Progenitor cell of endocrine pancreas (in vitro differentiated cells): Measurements from ENCODE around the gene NOC2L. TPM values are rescaled to one million over a fixed set of nuclear protein-coding genes. Genes with fewer than 3 reads are reported as not detected.
A peak's percentile ranks its signal among the peaks of the same experiment; 100 is the strongest.

ENCODE experiments used
- DNase-seq: peaks from one replicate; pipeline ENCODE4 v3.0.0; 2021; ENCODE audit warnings: low spot score; ENCODE audit not compliant: unreplicated experiment
- H3K27ac Mint-ChIP-seq: 2 replicates; pipeline ENCODE4 v1.8.0; 2021; ENCODE audit warnings: mild to moderate bottlenecking, moderate library complexity, mixed read lengths
- H3K27me3 Mint-ChIP-seq: 2 replicates; pipeline ENCODE4 v1.8.0; 2021; ENCODE audit warnings: mixed read lengths
- H3K36me3 Mint-ChIP-seq: 2 replicates; pipeline ENCODE4 v1.8.0; 2022; ENCODE audit warnings: mixed read lengths; ENCODE audit not compliant: insufficient read depth
- H3K4me1 Mint-ChIP-seq: 2 replicates; pipeline ENCODE4 v1.8.0; 2021; ENCODE audit warnings: low read depth, mixed read lengths
- H3K4me3 Mint-ChIP-seq: 2 replicates; pipeline ENCODE4 v1.8.0; 2021; ENCODE audit warnings: low read depth, mild to moderate bottlenecking, moderate library complexity, mixed read lengths
- H3K9me3 Mint-ChIP-seq: 2 replicates; pipeline ENCODE4 v1.8.0; 2021; ENCODE audit warnings: low read depth, mixed read lengths
- total RNA-seq: library from RNA; stranded (reverse); gene quantifications from 2 replicates; pipeline ENCODE4 v1.2.1, GENCODE V29; 2021
- TF ChIP-seq, protein P1 (sequence below): fragments of 200-600 bp; sonication (generic); IDR thresholded peaks from one replicate; pipeline ENCODE4 v1.5.0; 2021; ENCODE audit warnings: antibody characterized with exemption, mild to moderate bottlenecking; ENCODE audit not compliant: unreplicated experiment

The NOC2L gene
- total RNA-seq, 1 donor from 2014 or later = 78.2 TPM

DNA sequence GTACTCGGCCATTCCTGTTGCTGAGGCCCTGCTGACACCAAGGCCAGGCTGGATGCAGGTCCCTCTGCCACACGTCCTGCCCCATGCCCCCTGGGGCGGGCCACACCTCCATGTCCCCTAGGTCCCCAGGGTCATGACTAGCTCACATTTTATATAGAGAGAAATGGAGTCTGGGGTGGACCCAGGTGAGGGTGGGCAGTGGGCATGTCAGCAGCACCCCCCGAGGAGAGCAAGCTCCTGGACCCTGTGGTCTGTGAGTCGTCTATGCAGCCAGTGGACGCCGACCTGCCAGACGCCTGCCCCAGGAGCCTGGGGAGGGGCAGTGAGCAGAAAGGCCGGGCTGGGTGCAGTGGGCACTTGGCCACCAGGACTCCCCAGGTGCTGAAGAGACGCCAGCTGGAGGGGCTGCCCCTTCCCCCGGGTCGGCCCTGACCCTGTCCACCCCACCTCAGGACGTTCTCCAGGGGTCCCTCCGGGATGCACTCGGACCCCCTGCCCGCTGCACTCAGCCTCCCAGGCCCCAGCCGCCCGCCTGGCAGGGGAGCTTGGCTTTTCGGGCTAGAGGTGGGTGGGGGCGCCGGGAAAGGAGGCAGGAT is 19.4 kb downstream of the NOC2L start:
- Mint-ChIP-seq H3K36me3 (no peaks in the 10 kb centered on the region), H3K4me3 (peak overlapping the region; percentile 29), H3K27ac (no peak overlapping the region), H3K27me3 (peaks cover 17% of the 10 kb centered on the region), H3K4me1 (peaks cover 22% of the 10 kb centered on the region), H3K9me3 (no peaks in the 10 kb centered on the region)
- TF ChIP-seq, protein P1, sequence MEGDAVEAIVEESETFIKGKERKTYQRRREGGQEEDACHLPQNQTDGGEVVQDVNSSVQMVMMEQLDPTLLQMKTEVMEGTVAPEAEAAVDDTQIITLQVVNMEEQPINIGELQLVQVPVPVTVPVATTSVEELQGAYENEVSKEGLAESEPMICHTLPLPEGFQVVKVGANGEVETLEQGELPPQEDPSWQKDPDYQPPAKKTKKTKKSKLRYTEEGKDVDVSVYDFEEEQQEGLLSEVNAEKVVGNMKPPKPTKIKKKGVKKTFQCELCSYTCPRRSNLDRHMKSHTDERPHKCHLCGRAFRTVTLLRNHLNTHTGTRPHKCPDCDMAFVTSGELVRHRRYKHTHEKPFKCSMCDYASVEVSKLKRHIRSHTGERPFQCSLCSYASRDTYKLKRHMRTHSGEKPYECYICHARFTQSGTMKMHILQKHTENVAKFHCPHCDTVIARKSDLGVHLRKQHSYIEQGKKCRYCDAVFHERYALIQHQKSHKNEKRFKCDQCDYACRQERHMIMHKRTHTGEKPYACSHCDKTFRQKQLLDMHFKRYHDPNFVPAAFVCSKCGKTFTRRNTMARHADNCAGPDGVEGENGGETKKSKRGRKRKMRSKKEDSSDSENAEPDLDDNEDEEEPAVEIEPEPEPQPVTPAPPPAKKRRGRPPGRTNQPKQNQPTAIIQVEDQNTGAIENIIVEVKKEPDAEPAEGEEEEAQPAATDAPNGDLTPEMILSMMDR = no peak
- DNase-seq = no peak

DNA sequence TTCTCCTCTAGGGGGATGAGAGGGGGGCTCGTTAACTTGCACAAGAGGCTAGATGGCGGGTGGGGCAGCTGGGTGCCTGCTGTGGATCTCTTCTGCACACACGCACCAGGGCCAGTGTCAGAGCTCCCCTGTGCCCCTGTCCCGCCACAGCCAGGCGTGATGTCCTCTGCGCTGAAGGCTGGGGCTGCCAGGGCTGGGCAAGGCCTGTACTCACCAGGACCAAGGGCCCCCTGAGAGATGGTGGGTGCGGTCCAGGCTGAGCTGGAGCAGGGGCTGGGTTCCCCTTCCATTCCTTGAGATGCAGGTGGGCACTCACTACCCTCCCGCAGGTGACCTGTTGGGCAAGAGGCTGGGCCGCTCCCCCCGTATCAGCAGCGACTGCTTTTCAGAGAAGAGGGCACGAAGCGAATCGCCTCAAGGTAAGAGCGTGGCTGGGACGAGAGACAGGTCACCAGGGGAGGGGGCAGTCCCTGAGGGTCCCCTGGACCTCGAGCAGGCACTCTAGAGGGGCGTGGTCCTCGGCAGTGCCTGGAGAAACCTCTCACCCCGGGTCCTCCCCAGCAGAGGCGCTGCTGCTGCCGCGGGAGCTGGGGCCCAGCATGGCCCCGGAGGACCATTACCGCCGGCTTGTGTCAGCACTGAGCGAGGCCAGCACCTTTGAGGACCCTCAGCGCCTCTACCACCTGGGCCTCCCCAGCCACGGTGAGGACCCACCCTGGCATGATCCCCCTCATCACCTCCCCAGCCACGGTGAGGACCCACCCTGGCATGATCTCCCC is 20.2 kb downstream of the NOC2L start:
- no peaks in the 10 kb centered on the region for H3K9me3 Mint-ChIP-seq
- TF ChIP-seq, protein P1 = peak; percentile 21
- H3K36me3 Mint-ChIP-seq = no peaks in the 10 kb centered on the region
- H3K27ac Mint-ChIP-seq = no peak overlapping the region
- peaks cover 17% of the 10 kb centered on the region for H3K27me3 Mint-ChIP-seq
- DNase-seq = no peak
- peak overlapping the region; percentile 29 for H3K4me3 Mint-ChIP-seq
- peaks cover 22% of the 10 kb centered on the region for H3K4me1 Mint-ChIP-seq

DNA sequence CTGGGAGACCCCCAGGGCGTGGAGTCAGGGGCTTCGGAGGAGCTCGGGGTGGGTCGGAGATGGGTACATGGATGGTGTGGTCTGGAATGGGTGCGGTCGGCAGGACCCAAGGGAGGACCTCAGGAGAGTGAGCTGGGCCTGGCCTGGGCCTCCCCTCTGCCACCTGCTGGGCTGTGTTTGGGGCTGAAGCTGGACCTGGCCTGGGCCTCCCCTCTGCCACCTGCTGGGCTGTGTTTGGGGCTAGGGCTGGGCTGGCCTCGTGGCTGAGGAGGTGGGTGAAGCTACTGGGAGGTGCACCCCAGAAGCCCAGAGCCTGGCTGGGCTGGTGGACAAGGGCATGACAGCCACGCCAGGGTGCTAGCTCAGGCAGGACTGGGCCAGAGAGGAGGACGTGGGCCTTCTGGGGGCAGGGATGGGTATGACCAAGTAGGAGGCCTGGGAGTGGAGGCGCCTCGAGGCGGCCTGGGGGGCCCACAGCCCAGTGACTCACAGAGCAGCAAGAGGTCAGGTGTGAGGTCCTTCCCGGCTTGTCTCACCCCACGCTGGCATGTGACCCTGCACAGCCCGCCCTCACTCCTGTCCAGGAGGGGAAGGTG is 20.9 kb downstream of the NOC2L start:
- Mint-ChIP-seq H3K4me3 (no peak overlapping the region), H3K27me3 (peaks cover 21% of the 10 kb centered on the region), H3K9me3 (no peaks in the 10 kb centered on the region), H3K27ac (peak overlapping the region; percentile 81), H3K4me1 (peaks cover 22% of the 10 kb centered on the region), H3K36me3 (no peaks in the 10 kb centered on the region)
- DNase-seq = no peak
- TF ChIP-seq, protein P1 = peak; percentile 53

DNA sequence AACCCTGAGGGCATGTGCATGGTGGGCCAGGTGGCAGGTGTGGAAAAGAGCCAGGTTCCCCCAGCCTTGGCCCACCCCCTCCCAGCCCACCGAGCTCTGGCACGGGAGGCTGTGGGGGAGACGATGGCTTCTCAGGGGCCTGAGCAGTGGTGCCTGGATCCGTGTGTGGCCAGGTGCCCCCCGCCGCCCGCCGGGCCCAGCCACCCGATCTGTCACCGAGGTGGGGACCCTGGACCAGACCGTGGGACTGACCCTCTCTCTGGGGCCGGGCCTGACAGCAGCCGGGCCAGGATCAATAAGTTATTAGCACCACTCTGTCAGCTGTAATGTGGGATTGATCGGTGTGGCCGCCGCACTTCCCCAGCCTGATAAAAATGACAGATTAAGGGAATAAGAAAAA is 21.5 kb downstream of the NOC2L start:
- TF ChIP-seq, protein P1 = no peak
- peaks cover 26% of the 10 kb centered on the region for H3K27me3 Mint-ChIP-seq
- no peak for DNase-seq
- H3K4me3 Mint-ChIP-seq = no peak overlapping the region
- H3K27ac Mint-ChIP-seq = peak overlapping the region; percentile 81
- no peaks in the 10 kb centered on the region for H3K36me3 Mint-ChIP-seq
- peaks cover 22% of the 10 kb centered on the region for H3K4me1 Mint-ChIP-seq
- H3K9me3 Mint-ChIP-seq = no peaks in the 10 kb centered on the region
